GM19193 (cell line): ENCODE results near the gene HERPUD2.
A peak's percentile ranks its signal among the peaks of the same experiment; 100 is the strongest.

Source experiments
- POLR2A ChIP-seq: IDR thresholded peaks from 4 replicates; pipeline ENCODE4 v1.6.1; 2011; ENCODE audit not compliant: insufficient read depth, insufficient read length; ENCODE audit errors: extremely low read depth

HERPUD2 gene

GRCh38 chr7:35694784-35695472, at the start of gene HERPUD2:
Gene HERPUD2 (minus strand): TSS chr7:35695135. CDS start chr7:35694330, 805 bp downstream.
- peak; percentile 87 for TF ChIP-seq POLR2A

GRCh38 chr7:35738889-35739288, 44.0 kb upstream of the HERPUD2 start:
- TF ChIP-seq POLR2A: no peak

GRCh38 chr7:35736725-35737124, 41.8 kb upstream of the HERPUD2 start:
- TF ChIP-seq POLR2A: no peak

- TF ChIP-seq POLR2A: no peak
Observed at GRCh38 chr7:35735396-35735795, 40.5 kb upstream of the HERPUD2 start.

GRCh38 chr7:35734001-35734483, 39.1 kb upstream of the HERPUD2 start:
- no peak for TF ChIP-seq POLR2A

- no peak for TF ChIP-seq POLR2A
Observed at GRCh38 chr7:35731349-35731748, 36.4 kb upstream of the HERPUD2 start.

GRCh38 chr7:35729061-35729783, 34.3 kb upstream of the HERPUD2 start:
- TF ChIP-seq POLR2A: peak; percentile 32

- TF ChIP-seq POLR2A: no peak
Observed at GRCh38 chr7:35728412-35729060, 33.6 kb upstream of the HERPUD2 start.

- TF ChIP-seq POLR2A: peak; percentile 21
Observed at GRCh38 chr7:35727571-35727970, 32.6 kb upstream of the HERPUD2 start.

- no peak for TF ChIP-seq POLR2A
Observed at GRCh38 chr7:35726654-35727053, 31.7 kb upstream of the HERPUD2 start.

GRCh38 chr7:35725280-35725680, 30.3 kb upstream of the HERPUD2 start:
- no peak for TF ChIP-seq POLR2A

GRCh38 chr7:35723011-35723410, 28.1 kb upstream of the HERPUD2 start:
- no peak for TF ChIP-seq POLR2A

GRCh38 chr7:35722054-35722849, 27.3 kb upstream of the HERPUD2 start:
- no peak for TF ChIP-seq POLR2A

- no peak for TF ChIP-seq POLR2A
Observed at GRCh38 chr7:35721288-35721687, 26.4 kb upstream of the HERPUD2 start.

- TF ChIP-seq POLR2A: no peak
Observed at GRCh38 chr7:35720849-35721248, 25.9 kb upstream of the HERPUD2 start.
